ENCODE data around the gene CAPN13. TPM values are rescaled to one million over a fixed set of nuclear protein-coding genes. Genes with fewer than 3 reads are reported as not detected.

CAPN13 gene
- total RNA-seq, 2 experiments from 2014 or later = not detected

DNA sequence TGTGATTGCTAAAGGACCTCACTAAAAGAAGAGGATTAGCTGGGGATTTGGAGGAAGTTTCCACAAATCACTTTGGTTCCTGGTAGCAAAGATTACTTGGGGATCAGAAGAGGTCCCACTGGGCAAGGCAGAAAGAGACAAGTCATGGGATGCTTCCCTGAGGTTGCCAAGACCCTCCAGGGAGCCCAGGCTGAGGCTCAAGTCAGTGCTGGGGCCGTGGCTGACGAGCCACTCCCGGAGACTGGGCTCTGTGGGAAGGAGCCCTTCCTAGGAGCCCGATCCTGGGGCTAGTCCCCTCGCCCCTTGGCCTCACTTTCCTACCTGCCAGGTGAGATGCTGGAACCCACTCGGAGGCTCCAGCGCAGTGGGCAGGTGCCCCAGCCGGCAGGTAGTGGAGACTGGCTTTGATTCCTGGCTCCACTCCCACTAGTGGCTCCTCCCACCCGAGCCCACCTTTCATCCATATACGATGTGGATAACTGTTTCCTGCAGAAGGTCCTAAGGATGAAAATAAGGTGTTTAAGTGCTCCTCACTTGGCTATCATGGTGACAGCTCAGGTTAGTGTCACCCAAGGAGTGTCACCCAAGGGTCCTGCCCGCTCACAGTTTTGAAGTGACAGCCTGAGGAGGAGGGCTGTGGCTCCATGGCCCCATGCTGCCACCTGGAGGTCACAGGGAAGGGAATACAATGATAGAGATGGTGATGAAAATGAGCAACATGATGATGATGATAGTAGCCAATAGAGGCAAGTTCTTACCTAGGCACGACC, 100.5 kb downstream of the CAPN13 start:
- Mint-ChIP-seq H3K36me3 (ENCODE audit: low read depth) (peaks cover 3% of the 10 kb centered on the region), H3K4me1 (ENCODE audit: low read depth) (peaks cover 6% of the 10 kb centered on the region), H3K27me3 (peaks cover 5% of the 10 kb centered on the region), H3K9me3 (peaks cover 6% of the 10 kb centered on the region), H3K4me3 (no peak overlapping the region), H3K27ac (no peak overlapping the region)
- Histone ChIP-seq H3K36me3 (ENCODE audit: insufficient read depth, low read length) (no peaks in the 10 kb centered on the region), H3K9me3 (ENCODE audit: control insufficient read depth in 1 of 2, insufficient read depth in 1 of 2, low read length in 2 of 2) (peaks cover 0 to 12% of the 10 kb centered on the region in 2 experiments), H3K4me3 (ENCODE audit: low read length) (no peak overlapping the region), H3K27me3 (ENCODE audit: control insufficient read depth in 1 of 2, insufficient read depth in 2 of 2, low read length in 2 of 2) (no peaks in the 10 kb centered on the region), H3K4me1 (ENCODE audit: insufficient read depth, low read length) (peaks cover 6% of the 10 kb centered on the region), H3K27ac (ENCODE audit: low read depth in 1 of 2, low read length in 2 of 2) (no peak overlapping the region)
- TF ChIP-seq, protein P1, sequence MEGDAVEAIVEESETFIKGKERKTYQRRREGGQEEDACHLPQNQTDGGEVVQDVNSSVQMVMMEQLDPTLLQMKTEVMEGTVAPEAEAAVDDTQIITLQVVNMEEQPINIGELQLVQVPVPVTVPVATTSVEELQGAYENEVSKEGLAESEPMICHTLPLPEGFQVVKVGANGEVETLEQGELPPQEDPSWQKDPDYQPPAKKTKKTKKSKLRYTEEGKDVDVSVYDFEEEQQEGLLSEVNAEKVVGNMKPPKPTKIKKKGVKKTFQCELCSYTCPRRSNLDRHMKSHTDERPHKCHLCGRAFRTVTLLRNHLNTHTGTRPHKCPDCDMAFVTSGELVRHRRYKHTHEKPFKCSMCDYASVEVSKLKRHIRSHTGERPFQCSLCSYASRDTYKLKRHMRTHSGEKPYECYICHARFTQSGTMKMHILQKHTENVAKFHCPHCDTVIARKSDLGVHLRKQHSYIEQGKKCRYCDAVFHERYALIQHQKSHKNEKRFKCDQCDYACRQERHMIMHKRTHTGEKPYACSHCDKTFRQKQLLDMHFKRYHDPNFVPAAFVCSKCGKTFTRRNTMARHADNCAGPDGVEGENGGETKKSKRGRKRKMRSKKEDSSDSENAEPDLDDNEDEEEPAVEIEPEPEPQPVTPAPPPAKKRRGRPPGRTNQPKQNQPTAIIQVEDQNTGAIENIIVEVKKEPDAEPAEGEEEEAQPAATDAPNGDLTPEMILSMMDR (IDR thresholded peaks at IDR 0.05) = peak; percentile 81
- peak; percentile 67 for ATAC-seq (ENCODE audit: poor library complexity)
- intact Hi-C loops (cut with DNase I, micrococcal nuclease) = loop anchor here (1.0 to 10.0 kb wide), 8 partner anchors 229 to 616 kb away; partner anchors contain the start of gene EHD3 (in 1 of the 2)
- ChIA-PET POLR2A (interaction anchor here (2.6 kb wide), 1 partner anchor 542 kb away, joined by 11 read pairs; no protein-coding TSS in a partner anchor), CTCF (interaction anchor here (0.6 to 2.7 kb wide), 5 partner anchors 369 to 542 kb away, joined by 3 to 15 read pairs (median 4); no protein-coding TSS in a partner anchor)
- DNase-seq = peak; percentile 58 to 84 (median 69)

DNA sequence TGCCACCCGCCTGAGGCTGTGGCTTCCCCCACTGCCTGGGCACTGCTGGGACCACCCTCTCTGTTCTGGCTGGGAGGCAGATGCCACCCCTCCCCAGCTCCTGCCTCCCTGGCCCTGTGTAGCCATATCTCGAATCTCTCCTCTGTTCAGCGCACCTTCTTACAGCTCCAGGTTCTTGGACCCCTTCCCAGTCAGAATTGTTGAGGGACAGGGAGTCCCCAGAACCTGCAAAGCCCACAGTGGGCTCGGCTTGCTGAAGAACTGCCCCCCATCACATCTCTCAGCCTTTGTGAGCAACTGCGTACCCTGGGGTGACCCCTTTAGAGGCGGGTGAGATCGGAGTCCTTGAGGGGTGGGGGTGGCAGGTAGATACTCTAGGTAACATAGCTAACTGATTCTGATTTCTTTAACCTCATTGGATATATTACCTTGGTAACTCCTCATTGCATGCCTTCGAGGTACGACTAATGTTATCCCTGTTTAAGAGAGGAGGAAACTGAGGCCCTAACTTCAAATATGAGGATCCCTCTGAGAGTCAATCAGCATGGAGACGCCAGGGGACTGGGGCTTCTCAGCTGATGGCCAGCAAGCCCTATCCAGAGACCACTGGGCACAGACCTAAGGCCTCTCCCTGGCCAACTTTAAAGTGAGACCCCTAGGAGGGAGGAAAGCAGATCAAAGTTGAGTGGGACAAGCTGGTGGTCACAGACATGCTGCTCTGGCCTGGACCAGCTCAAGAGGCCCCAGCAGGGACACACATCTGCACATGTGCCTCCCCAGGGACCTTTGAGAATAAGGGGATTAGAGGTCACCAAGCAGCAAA, 101.3 kb downstream of the CAPN13 start:
- peaks cover 6% of the 10 kb centered on the region for H3K4me1 ChIP-seq (ENCODE audit: insufficient read depth, low read length)
- POLR2A ChIA-PET = interaction anchor here (2.6 kb wide), 1 partner anchor 541 kb away, joined by 11 read pairs; no protein-coding TSS in a partner anchor
- intact Hi-C loops (cut with DNase I, micrococcal nuclease) = loop anchor here (1.0 to 10.0 kb wide), 5 partner anchors 229 to 616 kb away; partner anchors contain the start of gene EHD3 (in 1 of the 2)

DNA sequence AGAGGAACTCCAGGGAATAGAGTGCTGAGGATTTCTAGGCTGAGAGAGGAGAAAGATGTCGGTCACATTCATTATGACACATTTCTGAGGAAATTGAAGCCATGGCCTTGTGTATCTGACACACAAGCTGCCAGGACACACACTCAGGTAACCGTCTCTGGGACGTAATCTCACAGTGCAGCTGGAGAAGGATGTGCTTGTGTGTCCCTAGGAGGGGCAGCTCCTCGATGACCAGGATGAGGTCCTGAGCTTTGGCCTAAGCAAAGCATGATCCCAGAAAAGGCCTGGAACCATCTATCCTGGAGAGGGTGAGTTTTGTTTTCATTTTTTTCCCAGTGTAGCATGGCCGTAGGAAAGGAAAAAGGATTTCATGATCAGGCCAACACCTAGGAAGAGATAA, 102.2 kb downstream of the CAPN13 start:
- ATAC-seq (ENCODE audit: poor library complexity) = no peak
- no peak overlapping the region for H3K27ac ChIP-seq (ENCODE audit: low read depth in 1 of 2, low read length in 2 of 2)

More for the DNA sequence above, 101.3 kb downstream of the CAPN13 start:
- Mint-ChIP-seq H3K9me3 (peaks cover 9% of the 10 kb centered on the region), H3K27ac (no peak overlapping the region), H3K36me3 (ENCODE audit: low read depth) (peaks cover 6% of the 10 kb centered on the region), H3K4me3 (no peak overlapping the region), H3K4me1 (ENCODE audit: low read depth) (peaks cover 6% of the 10 kb centered on the region), H3K27me3 (peaks cover 5% of the 10 kb centered on the region)
- H3K36me3 ChIP-seq (ENCODE audit: insufficient read depth, low read length) = no peaks in the 10 kb centered on the region
- H3K27me3 ChIP-seq (ENCODE audit: control insufficient read depth in 1 of 2, insufficient read depth in 2 of 2, low read length in 2 of 2) = no peaks in the 10 kb centered on the region
- DNase-seq (no peak), ATAC-seq (ENCODE audit: poor library complexity) (no peak)
- TF ChIP-seq, protein P1 (IDR thresholded peaks at IDR 0.05) = no peak
- no peak overlapping the region for H3K4me3 ChIP-seq (ENCODE audit: low read length)
- CTCF ChIA-PET = interaction anchor here (1.6 to 2.7 kb wide), 2 partner anchors 498 to 541 kb away, joined by 10 to 15 read pairs; no protein-coding TSS in a partner anchor
- H3K27ac ChIP-seq (ENCODE audit: low read depth in 1 of 2, low read length in 2 of 2) = no peak overlapping the region
- H3K9me3 ChIP-seq (ENCODE audit: control insufficient read depth in 1 of 2, insufficient read depth in 1 of 2, low read length in 2 of 2) = peaks cover 0 to 16% of the 10 kb centered on the region in 2 experiments

More for the DNA sequence above, 102.2 kb downstream of the CAPN13 start:
- H3K4me1 Mint-ChIP-seq (ENCODE audit: low read depth) = peaks cover 6% of the 10 kb centered on the region
- H3K9me3 ChIP-seq (ENCODE audit: control insufficient read depth in 1 of 2, insufficient read depth in 1 of 2, low read length in 2 of 2) = peaks cover 0 to 16% of the 10 kb centered on the region in 2 experiments
- peaks cover 12% of the 10 kb centered on the region for H3K9me3 Mint-ChIP-seq
- H3K4me3 Mint-ChIP-seq = no peak overlapping the region
- no peak overlapping the region for H3K4me3 ChIP-seq (ENCODE audit: low read length)
- no peaks in the 10 kb centered on the region for H3K27me3 ChIP-seq (ENCODE audit: control insufficient read depth in 1 of 2, insufficient read depth in 2 of 2, low read length in 2 of 2)
- CTCF ChIA-PET = no interaction called here
- H3K27ac Mint-ChIP-seq = no peak overlapping the region
- TF ChIP-seq, protein P1 (IDR thresholded peaks at IDR 0.05) = no peak
- H3K36me3 ChIP-seq (ENCODE audit: insufficient read depth, low read length) = no peaks in the 10 kb centered on the region
- peaks cover 6% of the 10 kb centered on the region for H3K36me3 Mint-ChIP-seq (ENCODE audit: low read depth)
- peaks cover 5% of the 10 kb centered on the region for H3K27me3 Mint-ChIP-seq
- intact Hi-C loops (cut with DNase I, micrococcal nuclease) = loop anchor here (5.0 to 10.0 kb wide), 4 partner anchors 228 to 530 kb away; partner anchors contain the start of gene EHD3 (in 1 of the 2)
- H3K4me1 ChIP-seq (ENCODE audit: insufficient read depth, low read length) = peaks cover 6% of the 10 kb centered on the region
- POLR2A ChIA-PET = interaction anchor here (2.6 kb wide), 1 partner anchor 540 kb away, joined by 11 read pairs; no protein-coding TSS in a partner anchor
- DNase-seq = no peak

Measured in CD4-positive, alpha-beta T cell (primary cell).